SK-N-SH treated with all-trans-retinoic acid at 6 μM for 48 hours (cell line): ENCODE data around the gene CACNA2D3.

Experiments used
- CREB5 ChIP-seq: fragments of 250-450 bp; sonication (Bioruptor Pico); IDR thresholded peaks from 2 replicates; pipeline ENCODE4 v1.5.1; 2020; ENCODE audit warnings: low read depth, mild to moderate bottlenecking, moderate library complexity
- ESRRG ChIP-seq: fragments of 250-450 bp; sonication (Bioruptor Pico); IDR thresholded peaks from 2 replicates; pipeline ENCODE4 v1.6.1; 2021; ENCODE audit warnings: mild to moderate bottlenecking
- PPARA ChIP-seq: fragments of 250-450 bp; sonication (Bioruptor Pico); IDR thresholded peaks from 2 replicates; pipeline ENCODE4 v1.5.0; 2020; ENCODE audit warnings: mild to moderate bottlenecking, borderline replicate concordance
- TF ChIP-seq, protein P1 (sequence below): fragments of 250-450 bp; sonication (Bioruptor Pico); IDR thresholded peaks from 2 replicates; pipeline ENCODE4 v1.8.0; 2021; ENCODE audit warnings: low read depth, mild to moderate bottlenecking, moderate library complexity, borderline replicate concordance
- TF ChIP-seq, protein P2 (sequence below): fragments of 250-450 bp; sonication (Bioruptor Pico); IDR thresholded peaks from 2 replicates; pipeline ENCODE4 v1.5.1; 2021; ENCODE audit warnings: mild to moderate bottlenecking, moderate library complexity
- TF ChIP-seq, protein P3 (sequence below): fragments of 250-450 bp; sonication (Bioruptor Pico); IDR thresholded peaks from 2 replicates; pipeline ENCODE4 v1.8.0; 2020; ENCODE audit warnings: mild to moderate bottlenecking, moderate library complexity, borderline replicate concordance

- TF ChIP-seq ESRRG (CRISPR knock-in tag) (no peak), PPARA (CRISPR knock-in tag) (no peak), CREB5 (no peak)
- TF ChIP-seq, protein P1, sequence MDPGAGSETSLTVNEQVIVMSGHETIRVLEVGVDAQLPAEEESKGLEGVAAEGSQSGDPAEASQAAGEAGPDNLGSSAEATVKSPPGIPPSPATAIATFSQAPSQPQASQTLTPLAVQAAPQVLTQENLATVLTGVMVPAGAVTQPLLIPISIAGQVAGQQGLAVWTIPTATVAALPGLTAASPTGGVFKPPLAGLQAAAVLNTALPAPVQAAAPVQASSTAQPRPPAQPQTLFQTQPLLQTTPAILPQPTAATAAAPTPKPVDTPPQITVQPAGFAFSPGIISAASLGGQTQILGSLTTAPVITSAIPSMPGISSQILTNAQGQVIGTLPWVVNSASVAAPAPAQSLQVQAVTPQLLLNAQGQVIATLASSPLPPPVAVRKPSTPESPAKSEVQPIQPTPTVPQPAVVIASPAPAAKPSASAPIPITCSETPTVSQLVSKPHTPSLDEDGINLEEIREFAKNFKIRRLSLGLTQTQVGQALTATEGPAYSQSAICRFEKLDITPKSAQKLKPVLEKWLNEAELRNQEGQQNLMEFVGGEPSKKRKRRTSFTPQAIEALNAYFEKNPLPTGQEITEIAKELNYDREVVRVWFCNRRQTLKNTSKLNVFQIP (CRISPR knock-in tag), result no peak
- TF ChIP-seq, protein P2, sequence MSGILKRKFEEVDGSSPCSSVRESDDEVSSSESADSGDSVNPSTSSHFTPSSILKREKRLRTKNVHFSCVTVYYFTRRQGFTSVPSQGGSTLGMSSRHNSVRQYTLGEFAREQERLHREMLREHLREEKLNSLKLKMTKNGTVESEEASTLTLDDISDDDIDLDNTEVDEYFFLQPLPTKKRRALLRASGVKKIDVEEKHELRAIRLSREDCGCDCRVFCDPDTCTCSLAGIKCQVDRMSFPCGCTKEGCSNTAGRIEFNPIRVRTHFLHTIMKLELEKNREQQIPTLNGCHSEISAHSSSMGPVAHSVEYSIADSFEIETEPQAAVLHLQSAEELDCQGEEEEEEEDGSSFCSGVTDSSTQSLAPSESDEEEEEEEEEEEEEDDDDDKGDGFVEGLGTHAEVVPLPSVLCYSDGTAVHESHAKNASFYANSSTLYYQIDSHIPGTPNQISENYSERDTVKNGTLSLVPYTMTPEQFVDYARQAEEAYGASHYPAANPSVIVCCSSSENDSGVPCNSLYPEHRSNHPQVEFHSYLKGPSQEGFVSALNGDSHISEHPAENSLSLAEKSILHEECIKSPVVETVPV (CRISPR knock-in tag), result no peak
- TF ChIP-seq, protein P3, sequence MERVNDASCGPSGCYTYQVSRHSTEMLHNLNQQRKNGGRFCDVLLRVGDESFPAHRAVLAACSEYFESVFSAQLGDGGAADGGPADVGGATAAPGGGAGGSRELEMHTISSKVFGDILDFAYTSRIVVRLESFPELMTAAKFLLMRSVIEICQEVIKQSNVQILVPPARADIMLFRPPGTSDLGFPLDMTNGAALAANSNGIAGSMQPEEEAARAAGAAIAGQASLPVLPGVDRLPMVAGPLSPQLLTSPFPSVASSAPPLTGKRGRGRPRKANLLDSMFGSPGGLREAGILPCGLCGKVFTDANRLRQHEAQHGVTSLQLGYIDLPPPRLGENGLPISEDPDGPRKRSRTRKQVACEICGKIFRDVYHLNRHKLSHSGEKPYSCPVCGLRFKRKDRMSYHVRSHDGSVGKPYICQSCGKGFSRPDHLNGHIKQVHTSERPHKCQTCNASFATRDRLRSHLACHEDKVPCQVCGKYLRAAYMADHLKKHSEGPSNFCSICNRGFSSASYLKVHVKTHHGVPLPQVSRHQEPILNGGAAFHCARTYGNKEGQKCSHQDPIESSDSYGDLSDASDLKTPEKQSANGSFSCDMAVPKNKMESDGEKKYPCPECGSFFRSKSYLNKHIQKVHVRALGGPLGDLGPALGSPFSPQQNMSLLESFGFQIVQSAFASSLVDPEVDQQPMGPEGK (CRISPR knock-in tag), result no peak
Observed at GRCh38 chr3:54087581-54088410, 34.6 kb upstream of the CACNA2D3 start.
